Measurements from ENCODE around the gene SH2D7.

Gene SH2D7

GRCh38 chr15:78108300-78109084 lies 16.1 kb downstream of the SH2D7 start:
- no peak overlapping the region for H3K4me3 ChIP-seq (ENCODE audit: low read length)
- no peaks in the 10 kb centered on the region for H4K20me1 ChIP-seq (ENCODE audit: insufficient read depth, low read length)
- no peaks in the 10 kb centered on the region for H3K27me3 ChIP-seq (ENCODE audit: low read depth, low read length)
- H3K27ac ChIP-seq (ENCODE audit: low read length), result no peak overlapping the region
- TF ChIP-seq EZH2phosphoT487 (IDR thresholded peaks at IDR 0.05; ENCODE audit: low read depth) (no peak), CTCF (IDR thresholded peaks at IDR 0.05; ENCODE audit: low read depth, low read length) (peak; percentile 98)
- no peaks in the 10 kb centered on the region; the same call in 1 of the 2 replicates for H3K4me1 ChIP-seq (ENCODE audit: low read length)
- H3K9ac ChIP-seq (ENCODE audit: low read length), result no peak overlapping the region
- H3K4me2 ChIP-seq (ENCODE audit: low read length), result no peak overlapping the region
- H3K9me3 ChIP-seq (ENCODE audit: insufficient read depth, low read length), result no peaks in the 10 kb centered on the region
- H2AFZ ChIP-seq (ENCODE audit: low read depth, low read length), result no peak overlapping the region
- H3K79me2 ChIP-seq (ENCODE audit: low read length), result no peaks in the 10 kb centered on the region
- no peaks in the 10 kb centered on the region for H3K36me3 ChIP-seq (replicated peaks; ENCODE audit: low read depth, low read length)

GRCh38 chr15:78109156-78109555 lies 16.8 kb downstream of the SH2D7 start:
- H2AFZ ChIP-seq (ENCODE audit: low read depth, low read length), result no peak overlapping the region
- no peaks in the 10 kb centered on the region for H4K20me1 ChIP-seq (ENCODE audit: insufficient read depth, low read length)
- no peak overlapping the region for H3K4me3 ChIP-seq (ENCODE audit: low read length)
- H3K4me1 ChIP-seq (ENCODE audit: low read length), result peaks cover 3% of the 10 kb centered on the region
- no peaks in the 10 kb centered on the region for H3K9me3 ChIP-seq (ENCODE audit: insufficient read depth, low read length)
- H3K36me3 ChIP-seq (replicated peaks; ENCODE audit: low read depth, low read length), result no peaks in the 10 kb centered on the region
- no peaks in the 10 kb centered on the region for H3K79me2 ChIP-seq (ENCODE audit: low read length)
- no peak for TF ChIP-seq EZH2phosphoT487 (IDR thresholded peaks at IDR 0.05; ENCODE audit: low read depth)
- TF ChIP-seq CTCF (IDR thresholded peaks at IDR 0.05; ENCODE audit: low read depth, low read length), result no peak
- H3K4me2 ChIP-seq (ENCODE audit: low read length), result no peak overlapping the region
- no peak overlapping the region for H3K27ac ChIP-seq (ENCODE audit: low read length)
- H3K27me3 ChIP-seq (ENCODE audit: low read depth, low read length), result no peaks in the 10 kb centered on the region
- no peak overlapping the region for H3K9ac ChIP-seq (ENCODE audit: low read length)

- no peak overlapping the region for H2AFZ ChIP-seq (ENCODE audit: low read depth, low read length)
- H3K9me3 ChIP-seq (ENCODE audit: insufficient read depth, low read length), result no peaks in the 10 kb centered on the region
- TF ChIP-seq EZH2phosphoT487 (IDR thresholded peaks at IDR 0.05; ENCODE audit: low read depth), result no peak
- TF ChIP-seq CTCF (IDR thresholded peaks at IDR 0.05; ENCODE audit: low read depth, low read length), result no peak
- no peaks in the 10 kb centered on the region for H3K27me3 ChIP-seq (ENCODE audit: low read depth, low read length)
- H3K27ac ChIP-seq (ENCODE audit: low read length), result no peak overlapping the region
- H3K79me2 ChIP-seq (ENCODE audit: low read length), result no peaks in the 10 kb centered on the region
- H3K4me3 ChIP-seq (ENCODE audit: low read length), result no peak overlapping the region
- H3K36me3 ChIP-seq (replicated peaks; ENCODE audit: low read depth, low read length), result no peaks in the 10 kb centered on the region
- H3K4me1 ChIP-seq (ENCODE audit: low read length), result peaks cover 3% of the 10 kb centered on the region
- no peak overlapping the region for H3K9ac ChIP-seq (ENCODE audit: low read length)
- no peak overlapping the region for H3K4me2 ChIP-seq (ENCODE audit: low read length)
- no peaks in the 10 kb centered on the region for H4K20me1 ChIP-seq (ENCODE audit: insufficient read depth, low read length)
Observed at GRCh38 chr15:78110096-78110495, 17.7 kb downstream of the SH2D7 start.

- no peak overlapping the region for H3K27ac ChIP-seq (ENCODE audit: low read length)
- H3K4me3 ChIP-seq (ENCODE audit: low read length), result no peak overlapping the region
- no peaks in the 10 kb centered on the region for H4K20me1 ChIP-seq (ENCODE audit: insufficient read depth, low read length)
- no peak overlapping the region for H2AFZ ChIP-seq (ENCODE audit: low read depth, low read length)
- TF ChIP-seq CTCF (IDR thresholded peaks at IDR 0.05; ENCODE audit: low read depth, low read length), result no peak
- TF ChIP-seq EZH2phosphoT487 (IDR thresholded peaks at IDR 0.05; ENCODE audit: low read depth), result no peak
- H3K4me2 ChIP-seq (ENCODE audit: low read length), result no peak overlapping the region
- H3K36me3 ChIP-seq (replicated peaks; ENCODE audit: low read depth, low read length), result no peaks in the 10 kb centered on the region
- H3K4me1 ChIP-seq (ENCODE audit: low read length), result peaks cover 3% of the 10 kb centered on the region
- no peak overlapping the region for H3K9ac ChIP-seq (ENCODE audit: low read length)
- H3K27me3 ChIP-seq (ENCODE audit: low read depth, low read length), result no peaks in the 10 kb centered on the region
- H3K79me2 ChIP-seq (ENCODE audit: low read length), result no peaks in the 10 kb centered on the region
- no peaks in the 10 kb centered on the region for H3K9me3 ChIP-seq (ENCODE audit: insufficient read depth, low read length)
Observed at GRCh38 chr15:78110916-78111475, 18.6 kb downstream of the SH2D7 start.
